ENCODE measurements around the gene NR2C2AP.
A peak's percentile ranks its signal among the peaks of the same experiment; 100 is the strongest.
"Not testable (repeated sequence)": the region's sequence is repeated elsewhere in the genome, so short reads cannot be mapped to it uniquely, and the experiment has no call there.

NR2C2AP gene

GRCh38 chr19:19203012-19203856 lies at the start of gene NR2C2AP:
Gene NR2C2AP (minus strand): TSS chr19:19203414. CDS start chr19:19203060, 354 bp downstream.
- DNase-seq: peak; percentile 86

- DNase-seq: no peak
Observed at GRCh38 chr19:19250196-19250801, 47.1 kb upstream of the NR2C2AP start.

- DNase-seq: no peak
Observed at GRCh38 chr19:19240476-19240875, 37.3 kb upstream of the NR2C2AP start.

- no peak for DNase-seq
Observed at GRCh38 chr19:19239675-19240074, 36.5 kb upstream of the NR2C2AP start.

GRCh38 chr19:19238126-19238894 lies 35.1 kb upstream of the NR2C2AP start:
- no peak for DNase-seq

- DNase-seq: no peak
Observed at GRCh38 chr19:19236173-19236572, 33.0 kb upstream of the NR2C2AP start.

GRCh38 chr19:19234220-19234816 lies 31.1 kb upstream of the NR2C2AP start:
- no peak for DNase-seq

- DNase-seq: no peak
Observed at GRCh38 chr19:19232261-19232721, 29.1 kb upstream of the NR2C2AP start.

- DNase-seq: no peak
Observed at GRCh38 chr19:19230999-19231398, 27.8 kb upstream of the NR2C2AP start.

- no peak for DNase-seq
Observed at GRCh38 chr19:19229701-19230100, 26.5 kb upstream of the NR2C2AP start.

- no peak for DNase-seq
Observed at GRCh38 chr19:19227217-19227616, 24.0 kb upstream of the NR2C2AP start.

- no peak for DNase-seq
Observed at GRCh38 chr19:19226663-19227062, 23.4 kb upstream of the NR2C2AP start.

GRCh38 chr19:19226204-19226603 lies 23.0 kb upstream of the NR2C2AP start:
- DNase-seq: no peak

- DNase-seq: peak; percentile 53
Observed at GRCh38 chr19:19224852-19225494, 21.8 kb upstream of the NR2C2AP start.

- no peak for DNase-seq
Observed at GRCh38 chr19:19224150-19224851, 21.1 kb upstream of the NR2C2AP start.

- DNase-seq: no peak
Observed at GRCh38 chr19:19223636-19224035, 20.4 kb upstream of the NR2C2AP start.

GRCh38 chr19:19223060-19223459 lies 19.8 kb upstream of the NR2C2AP start:
- DNase-seq: no peak

- not testable (repeated sequence) for DNase-seq
Observed at GRCh38 chr19:19221000-19221399, 17.8 kb upstream of the NR2C2AP start.

- no peak for DNase-seq
Observed at GRCh38 chr19:19218911-19219310, 15.7 kb upstream of the NR2C2AP start.

- peak; percentile 12 for DNase-seq
Observed at GRCh38 chr19:19217099-19217498, 13.9 kb upstream of the NR2C2AP start.

GRCh38 chr19:19215792-19216191 lies 12.6 kb upstream of the NR2C2AP start:
- no peak for DNase-seq

GRCh38 chr19:19214892-19215291 lies 11.7 kb upstream of the NR2C2AP start:
- DNase-seq: peak; percentile 39
